SW480 (cell line): Measurements from ENCODE around the gene CNMD.
"Not testable (repeated sequence)": the region's sequence is repeated elsewhere in the genome, so short reads cannot be mapped to it uniquely, and the experiment has no call there.

ENCODE experiments used
- DNase-seq: peaks from one replicate; pipeline ENCODE4 v3.0.0-alpha.2; 2016; ENCODE audit warnings: low spot score

CNMD gene

DNA sequence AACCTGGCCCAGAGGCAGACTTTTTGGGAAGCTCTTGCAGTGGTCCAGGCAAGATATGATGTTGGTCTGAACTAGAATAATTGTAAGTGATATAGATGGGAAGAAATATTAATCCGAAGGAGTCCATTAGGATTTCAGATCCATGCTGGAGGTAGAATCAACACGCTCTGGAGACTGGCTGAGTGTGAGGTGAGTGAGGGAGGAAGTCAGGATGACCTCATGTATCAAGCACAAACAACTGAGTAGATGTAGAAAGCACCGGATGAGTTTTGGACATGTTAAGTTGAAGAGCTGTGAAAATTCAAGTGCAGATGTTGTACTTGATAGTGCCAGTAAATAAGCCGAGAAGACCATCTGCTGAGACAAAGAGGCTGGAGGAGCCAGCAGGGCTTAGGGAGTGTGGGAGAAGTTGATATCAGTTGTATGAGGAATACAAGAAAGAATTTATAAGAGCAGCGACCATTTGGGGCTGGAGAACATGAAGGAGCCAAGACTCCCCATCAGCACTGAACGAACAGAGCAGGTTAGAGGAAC lies 5.3 kb upstream of the CNMD start:
- no peak for DNase-seq

DNA sequence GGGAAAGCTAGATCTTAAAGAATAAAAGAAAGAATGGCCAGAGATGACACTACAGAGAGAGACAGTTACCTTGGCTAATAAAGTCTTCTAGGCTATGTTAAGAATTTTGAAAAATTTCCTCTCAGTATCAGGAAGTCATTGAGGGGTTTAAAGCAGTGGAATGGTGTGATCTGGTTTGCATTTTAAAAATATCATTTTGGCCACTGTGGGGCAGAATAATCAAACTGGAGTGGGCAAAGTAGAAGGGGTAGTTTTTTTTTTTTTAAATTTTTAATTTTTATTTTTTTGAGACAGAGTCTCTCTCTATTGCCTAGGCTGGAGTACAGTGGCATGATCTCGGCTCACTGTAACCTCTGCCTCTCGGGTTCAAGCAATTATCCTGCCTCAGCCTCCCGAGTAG lies 4.4 kb upstream of the CNMD start:
- no peak for DNase-seq

DNA sequence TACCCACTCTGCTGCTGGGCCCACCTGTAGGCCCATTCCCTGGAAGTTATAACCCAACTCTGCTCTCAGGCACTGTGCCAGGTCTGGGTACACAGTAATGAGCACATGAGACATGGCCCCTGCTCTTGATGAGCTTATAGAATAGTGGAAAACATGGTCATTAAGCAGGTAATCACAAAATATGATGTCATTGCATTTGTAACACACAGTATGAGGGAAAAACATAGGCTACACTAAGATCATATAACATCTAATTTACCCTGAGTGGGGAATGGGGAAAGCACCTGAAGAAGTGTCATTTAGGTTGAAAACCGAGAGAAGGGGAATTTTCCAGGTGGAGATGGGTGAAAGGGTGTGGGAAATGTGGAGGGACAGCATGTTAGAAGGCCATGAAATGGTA lies 3.9 kb upstream of the CNMD start:
- no peak for DNase-seq

DNA sequence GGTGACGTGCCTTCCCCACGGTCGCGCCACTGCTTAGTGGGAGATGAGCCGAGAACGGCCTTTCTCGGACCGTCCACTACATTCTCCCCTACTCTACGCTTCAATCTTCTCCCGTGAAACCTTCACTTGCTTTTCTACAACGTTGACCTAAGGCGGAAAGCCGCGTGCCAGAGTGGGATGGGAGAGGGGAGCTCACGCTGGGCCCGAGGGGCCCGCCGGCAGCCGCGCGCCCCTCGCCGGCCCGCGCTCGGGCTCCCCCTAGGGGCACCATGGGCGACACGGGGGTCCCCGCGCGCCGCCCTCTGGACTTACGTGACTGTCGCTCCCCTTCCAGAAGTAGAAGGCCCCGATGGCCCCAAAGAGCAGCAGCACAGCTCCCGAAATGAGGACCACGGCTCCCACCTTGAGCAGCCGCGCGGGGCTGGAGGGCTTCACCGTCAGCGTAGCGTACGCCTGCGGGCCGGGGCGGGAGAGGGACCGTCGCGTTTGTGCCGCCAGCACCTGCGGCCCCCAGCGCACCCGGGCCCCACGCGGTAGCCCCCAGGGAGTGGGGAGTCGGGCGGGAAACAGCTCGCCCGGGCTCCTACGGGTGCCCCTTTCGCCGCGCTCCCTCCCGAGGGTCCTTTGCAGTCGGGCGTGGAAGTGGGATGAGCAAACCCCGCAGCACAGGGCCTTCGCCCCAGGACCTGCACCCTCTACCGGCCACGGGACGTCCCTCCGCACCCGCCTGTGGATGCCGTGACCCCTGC lies 727 bp downstream of the CNMD start:
- DNase-seq = no peak

DNA sequence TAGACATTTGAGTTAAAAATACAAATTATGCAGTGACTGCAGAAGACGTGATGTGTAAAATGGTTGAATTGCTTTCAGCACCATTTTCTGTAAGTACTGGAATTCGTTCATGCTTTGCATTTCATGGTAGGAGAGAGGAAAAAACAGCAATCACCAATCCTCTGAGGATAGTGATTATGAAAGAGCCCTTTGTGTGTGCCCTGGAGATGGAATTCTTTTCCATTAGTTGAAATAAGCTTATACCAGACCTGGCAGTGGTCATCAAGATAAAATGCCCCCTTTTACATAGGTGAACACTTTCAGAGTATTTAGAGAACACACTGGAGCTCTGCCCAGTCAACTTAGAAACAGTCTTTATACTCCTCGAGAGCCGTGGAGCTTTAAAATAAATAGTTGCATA lies 1.7 kb downstream of the CNMD start:
- no peak for DNase-seq

DNA sequence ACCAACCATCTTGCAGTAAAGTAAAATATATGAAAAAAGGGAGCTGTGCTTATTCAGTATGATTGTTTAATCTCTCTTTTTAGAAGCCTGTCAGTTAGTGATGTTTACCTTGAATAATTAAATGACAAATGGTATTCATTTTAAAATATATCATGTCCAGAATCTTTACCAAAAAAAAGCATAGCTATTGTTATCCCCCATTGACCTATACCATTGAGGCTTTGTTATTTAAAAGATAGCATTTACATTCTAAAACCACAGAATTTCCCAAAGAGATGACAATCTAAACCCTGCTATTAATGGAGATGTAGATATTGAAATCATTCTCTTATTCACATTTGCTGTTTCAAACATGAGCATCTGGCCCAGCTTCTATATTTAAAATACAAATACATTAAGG lies 2.2 kb downstream of the CNMD start:
- DNase-seq = no peak

DNA sequence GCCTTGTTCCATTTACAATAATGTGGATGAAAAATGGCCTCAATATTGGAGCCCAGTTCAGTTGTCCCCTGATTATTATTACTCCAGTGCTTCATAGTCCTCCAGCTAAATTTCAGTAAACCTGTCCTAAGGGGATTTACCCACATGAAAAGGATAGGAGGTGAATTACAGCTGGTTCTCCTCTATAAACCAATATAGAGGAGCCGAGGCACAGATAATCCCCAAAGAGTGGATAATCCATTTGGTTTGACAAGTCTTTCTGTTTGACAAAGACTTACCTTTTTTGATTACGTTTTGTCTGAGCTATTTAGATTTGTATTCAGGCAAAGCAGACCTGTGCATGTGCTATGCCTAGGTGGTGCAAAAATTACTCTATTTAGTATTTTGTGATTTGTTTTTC lies 2.7 kb downstream of the CNMD start:
- no peak for DNase-seq

DNA sequence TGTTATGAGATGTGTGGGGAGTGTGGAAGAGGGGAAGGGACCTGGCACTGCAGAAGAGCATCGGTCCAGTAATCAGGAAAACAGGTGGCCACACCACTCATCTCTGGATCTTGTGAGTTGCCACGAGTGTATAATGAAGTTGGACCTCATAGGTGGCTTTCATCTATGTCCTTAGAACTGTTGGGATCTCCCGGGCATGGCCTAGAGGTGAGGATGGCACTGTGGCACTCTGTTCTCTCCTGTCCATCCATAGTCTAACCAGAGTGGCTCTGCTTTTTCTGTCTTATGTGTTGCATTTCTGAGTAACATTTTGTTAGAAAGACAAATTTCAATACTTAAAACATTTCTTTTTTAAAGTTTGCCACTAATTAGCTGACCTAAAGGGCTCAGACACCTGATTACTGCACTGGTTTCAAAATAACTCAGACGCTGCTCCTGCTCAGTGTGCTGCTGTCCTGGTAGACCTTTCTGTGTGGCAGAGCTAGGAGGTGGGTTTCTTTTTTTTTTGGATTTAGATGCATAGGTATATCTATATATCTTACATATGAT lies 5.5 kb downstream of the CNMD start:
- DNase-seq = no peak

DNA sequence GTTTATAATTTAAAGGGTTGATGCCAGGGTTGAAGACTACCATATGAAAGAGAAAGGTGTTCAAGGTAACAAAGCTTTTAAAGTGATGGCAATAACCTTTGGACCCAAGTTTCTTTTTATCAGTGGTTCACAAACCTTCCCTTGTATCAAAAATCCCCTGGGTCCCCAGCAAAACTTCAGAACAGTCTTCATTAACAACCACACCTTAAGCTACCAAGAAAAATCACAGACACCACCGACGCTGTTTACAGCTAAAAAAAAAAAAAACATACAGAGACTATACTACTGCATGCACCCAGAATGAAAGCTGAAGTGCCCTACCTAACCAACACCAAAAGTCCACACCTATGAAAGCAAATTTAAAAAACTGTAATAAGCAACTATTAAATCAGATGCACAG lies 13.4 kb downstream of the CNMD start:
- no peak for DNase-seq

DNA sequence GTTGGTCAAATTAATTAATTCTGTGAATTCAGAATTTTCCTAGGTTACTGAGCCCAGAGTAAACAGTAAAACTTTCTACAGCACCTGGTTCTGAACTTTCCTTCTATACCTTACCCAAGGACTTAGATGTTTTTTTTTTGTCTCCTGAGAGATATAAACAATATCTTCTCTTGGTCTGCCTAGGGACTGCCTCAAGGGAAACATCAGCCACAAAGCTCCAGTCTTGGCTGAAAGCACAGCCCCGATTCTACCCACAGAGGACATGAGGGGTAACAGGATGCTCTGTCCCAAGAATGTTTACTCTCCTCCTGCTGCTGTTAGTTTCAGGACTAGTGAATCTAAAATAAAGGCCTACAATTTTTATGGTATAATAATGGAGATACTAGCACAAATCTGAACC lies 14.3 kb downstream of the CNMD start:
- DNase-seq = no peak

DNA sequence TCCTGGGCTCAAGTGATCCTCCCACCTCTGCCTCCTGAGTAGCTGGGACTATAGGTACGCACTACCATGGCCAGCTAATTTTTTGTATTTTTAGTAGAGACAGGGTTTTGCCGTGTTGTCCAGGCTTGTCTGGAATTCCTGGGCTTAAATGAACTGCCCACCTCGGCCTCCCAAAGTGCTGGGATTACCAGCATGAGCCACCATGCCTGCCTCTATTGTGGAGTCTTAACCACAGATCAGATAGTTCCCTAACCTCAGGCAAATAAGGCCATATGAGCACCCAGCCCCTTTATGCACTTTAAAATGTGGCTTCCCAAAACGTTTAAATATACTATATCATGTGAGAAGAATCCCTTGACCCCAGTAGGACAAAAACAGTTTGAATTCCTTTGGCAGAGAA lies 16.4 kb downstream of the CNMD start:
- no peak for DNase-seq

DNA sequence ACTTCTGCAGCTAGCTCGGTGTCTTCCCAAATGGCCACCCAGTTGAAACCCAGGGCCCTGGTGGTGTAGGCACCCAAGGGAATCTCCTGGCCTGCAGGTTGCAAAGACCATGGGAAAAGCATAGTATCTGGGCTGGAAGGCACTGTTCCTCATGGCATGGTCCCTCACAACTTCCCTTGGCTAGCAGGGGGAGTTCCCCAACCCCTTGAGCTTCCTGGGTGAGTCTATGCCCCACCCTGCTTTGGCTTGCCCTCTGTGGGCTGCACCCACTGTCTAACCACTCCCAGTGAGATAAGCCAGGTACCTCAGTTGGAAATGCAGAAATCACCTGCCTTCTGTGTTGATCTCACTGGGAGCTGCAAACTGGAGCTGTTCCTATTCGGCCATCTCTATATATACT lies 18.3 kb downstream of the CNMD start:
- not testable (repeated sequence) for DNase-seq

DNA sequence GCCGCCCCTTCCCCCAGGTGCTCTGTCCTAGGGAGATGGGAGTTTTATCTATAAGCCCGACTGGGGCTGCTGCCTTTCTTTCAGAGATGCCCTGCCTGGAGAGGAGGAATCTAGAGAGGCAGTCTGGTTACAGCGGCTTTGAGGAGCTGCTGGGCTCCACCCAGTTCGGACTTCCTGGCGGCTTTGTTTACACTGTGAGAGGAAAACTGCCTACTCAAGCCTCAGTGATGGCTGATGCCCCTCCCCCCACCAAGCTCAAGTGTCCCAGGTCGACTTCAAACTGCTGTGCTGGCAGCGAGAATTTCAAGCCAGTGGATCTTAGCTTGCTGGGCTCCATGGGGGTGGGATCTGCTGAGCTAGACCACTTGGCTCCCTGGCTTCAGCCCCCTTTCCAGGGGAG lies 18.7 kb downstream of the CNMD start:
- not testable (repeated sequence) for DNase-seq

DNA sequence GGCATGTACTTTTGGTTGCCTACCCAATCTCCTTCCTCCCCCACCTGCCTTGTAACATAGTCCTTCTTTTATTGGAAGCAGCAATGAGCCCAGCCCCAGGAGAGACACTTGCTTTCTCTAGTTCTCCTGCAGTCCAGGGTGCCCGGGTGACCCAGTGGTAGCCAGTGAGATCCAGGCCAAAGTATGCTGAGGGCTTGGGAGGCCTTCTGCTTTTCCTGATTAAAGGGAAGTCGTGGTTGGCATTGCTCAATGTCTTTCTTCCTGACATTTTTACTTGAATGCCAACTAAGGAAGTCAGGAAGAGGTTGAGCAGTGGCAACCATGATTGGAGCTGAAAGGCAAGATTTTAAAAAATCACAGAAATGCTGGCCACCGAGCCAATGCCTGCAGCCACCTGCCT lies 25.7 kb downstream of the CNMD start:
- no peak for DNase-seq

DNA sequence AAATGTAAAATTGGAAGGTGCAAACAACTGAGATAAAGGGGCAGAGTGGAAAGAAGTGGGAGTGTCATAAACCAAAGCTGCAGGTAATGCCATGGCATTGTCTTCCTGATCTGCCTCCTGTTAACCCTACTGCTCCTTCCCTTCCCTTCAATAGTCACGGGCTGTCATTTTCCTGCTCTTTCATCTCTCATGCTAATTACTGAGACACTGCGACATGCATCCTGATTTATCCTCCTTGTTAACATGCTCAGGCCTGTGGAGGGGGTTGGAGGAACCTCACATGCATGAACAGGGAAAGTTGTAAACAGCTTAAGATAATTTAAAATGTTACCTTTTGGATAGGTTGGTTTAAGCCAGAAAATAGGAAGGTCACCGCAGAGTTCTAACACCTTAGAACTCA lies 27.2 kb downstream of the CNMD start:
- no peak for DNase-seq

DNA sequence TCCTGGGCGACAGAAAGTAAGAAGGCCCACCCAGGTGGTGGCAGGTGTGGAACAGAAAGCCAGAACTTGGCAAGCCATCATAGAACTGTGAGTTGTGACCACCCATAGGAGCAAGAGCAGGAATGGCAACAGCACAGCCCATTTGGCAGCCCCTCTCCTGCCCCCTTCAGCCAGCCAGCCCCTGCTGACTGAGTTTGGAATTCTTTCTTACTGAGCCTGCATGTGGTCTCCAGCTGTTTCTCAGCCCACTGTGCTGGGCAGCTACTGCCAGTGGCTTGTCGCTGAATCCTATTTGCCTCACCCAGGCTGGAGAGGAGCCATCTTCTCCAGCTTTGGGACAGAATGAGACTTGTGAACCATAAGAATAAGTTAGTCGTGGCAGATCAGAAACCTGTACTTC lies 28.3 kb downstream of the CNMD start:
- no peak for DNase-seq

DNA sequence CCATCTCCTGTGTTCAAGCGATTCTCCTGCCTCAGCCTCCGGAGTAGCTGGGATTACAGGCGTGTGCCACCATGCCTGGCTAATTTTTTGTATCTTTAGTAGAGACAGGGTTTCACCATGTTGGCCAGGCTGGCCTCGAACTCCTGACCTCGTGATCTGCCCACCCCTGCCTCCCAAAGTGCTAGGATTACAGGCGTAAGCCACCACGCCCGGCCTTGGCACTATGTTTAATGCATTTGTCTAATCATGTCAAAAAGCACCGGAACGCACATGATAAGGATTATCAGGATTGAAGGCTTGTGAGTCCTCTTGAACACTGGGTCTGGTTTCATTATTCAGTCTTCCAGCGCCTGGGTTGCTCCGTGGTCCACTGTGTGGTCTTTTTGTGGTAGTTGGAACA lies 31.4 kb downstream of the CNMD start:
- not testable (repeated sequence) for DNase-seq

DNA sequence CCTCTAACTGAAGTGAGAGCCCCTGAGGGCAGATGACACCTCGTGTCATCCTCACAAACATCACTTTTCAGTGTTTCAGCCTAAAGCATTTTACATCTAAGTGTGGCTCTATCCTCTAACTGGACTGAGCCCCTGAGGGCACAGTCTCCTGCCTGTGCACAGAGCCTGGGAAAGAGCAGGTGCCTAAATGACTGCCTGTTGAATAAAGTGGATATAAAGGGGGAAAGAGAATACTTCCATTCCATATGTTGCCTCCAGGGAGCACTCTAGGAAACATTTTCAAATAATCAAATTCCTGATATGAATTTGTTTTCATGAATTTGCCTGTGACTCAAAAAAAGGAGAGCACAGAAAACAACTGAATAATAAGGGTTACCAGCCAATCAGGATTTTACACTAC lies 32.2 kb downstream of the CNMD start:
- no peak for DNase-seq

DNA sequence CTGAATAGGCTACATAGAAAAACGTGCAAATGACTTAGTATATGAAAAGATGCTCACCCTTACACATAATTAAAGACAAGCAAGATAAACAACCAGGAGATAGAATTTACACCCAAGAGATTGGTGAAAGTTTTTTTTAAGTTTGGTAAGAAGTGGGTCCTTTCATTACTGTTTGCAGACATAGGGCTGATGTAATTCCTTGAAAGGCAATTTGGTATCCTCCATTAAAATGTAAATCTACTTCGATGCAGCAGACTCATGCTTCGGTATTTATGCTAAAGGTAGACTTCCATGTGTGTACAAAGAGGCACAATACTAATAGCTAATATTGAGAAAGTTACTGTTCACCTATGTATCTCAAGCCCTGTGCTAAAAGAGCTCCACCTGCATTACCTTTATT lies 33.5 kb downstream of the CNMD start:
- DNase-seq = peak; percentile 44

DNA sequence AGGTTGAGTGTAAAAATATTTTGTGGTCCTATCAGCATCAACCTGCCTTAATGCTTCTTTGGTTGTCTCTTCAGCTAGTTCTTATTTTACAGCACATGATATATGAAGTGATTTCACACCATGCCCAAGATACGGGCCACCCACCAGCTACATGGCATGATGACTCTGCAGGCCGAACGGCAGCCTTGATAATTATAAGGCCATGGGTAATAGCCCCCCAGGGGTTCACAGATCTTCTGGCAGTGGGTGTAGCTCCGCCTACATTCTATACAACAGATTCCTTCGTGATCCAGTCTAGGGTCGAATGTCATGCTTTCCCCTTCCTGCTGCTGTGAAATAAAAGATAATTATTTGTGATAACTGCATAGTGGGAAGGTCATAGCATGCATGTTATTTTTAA lies 36.1 kb downstream of the CNMD start:
- DNase-seq = no peak

DNA sequence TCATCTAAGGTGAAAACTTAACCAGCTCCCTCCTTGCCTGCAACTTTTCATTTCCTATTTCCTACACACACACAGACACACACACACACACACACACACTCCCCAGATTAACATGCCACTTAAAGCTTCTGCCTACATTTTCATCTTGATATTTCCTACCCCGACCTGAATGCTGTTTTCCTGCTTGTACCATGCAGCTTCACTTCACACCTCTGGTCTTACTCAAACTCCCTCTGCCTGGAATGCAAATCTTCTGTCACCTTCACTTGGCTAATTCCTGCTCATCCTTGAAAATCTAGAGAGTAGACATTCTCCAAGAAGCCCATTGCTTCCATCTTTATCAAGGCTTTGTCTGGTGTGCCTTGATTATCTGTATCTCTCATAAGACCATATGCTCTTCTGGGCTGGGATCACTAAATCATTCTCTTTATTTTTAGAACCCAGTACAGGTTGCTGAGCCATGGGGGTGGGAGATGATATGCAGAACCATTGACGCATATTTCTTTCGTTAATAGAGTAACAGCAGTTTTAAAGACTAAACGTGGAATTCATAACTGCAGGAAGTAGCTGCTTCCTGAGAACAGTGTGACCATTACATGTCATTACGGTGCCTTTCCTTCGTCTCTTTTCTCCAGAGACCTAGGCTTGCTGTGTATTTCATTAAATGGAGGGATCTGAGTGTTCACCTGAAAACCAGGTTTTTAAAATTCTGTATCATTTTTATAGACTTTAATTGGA lies 37.7 kb downstream of the CNMD start:
- no peak for DNase-seq

DNA sequence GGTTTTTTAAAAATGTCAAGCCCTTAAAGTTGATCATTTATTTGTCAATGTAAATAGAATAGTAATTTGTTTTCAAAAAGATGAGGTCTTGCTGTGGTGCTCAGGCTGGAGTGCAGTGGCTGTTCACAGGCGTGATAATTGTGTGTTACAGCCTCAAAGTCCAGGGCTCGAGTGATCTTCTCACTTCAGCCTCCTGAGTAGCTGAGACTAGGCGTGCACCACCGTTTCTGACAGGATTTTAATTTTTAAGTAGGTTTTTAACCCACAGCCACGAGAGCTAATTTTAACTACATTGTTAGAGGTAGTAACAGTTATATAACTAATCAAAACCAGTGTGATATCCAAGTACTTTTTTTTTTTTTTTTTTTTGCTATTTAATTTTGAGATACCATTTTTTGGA lies 43.1 kb downstream of the CNMD start:
- DNase-seq = no peak

DNA sequence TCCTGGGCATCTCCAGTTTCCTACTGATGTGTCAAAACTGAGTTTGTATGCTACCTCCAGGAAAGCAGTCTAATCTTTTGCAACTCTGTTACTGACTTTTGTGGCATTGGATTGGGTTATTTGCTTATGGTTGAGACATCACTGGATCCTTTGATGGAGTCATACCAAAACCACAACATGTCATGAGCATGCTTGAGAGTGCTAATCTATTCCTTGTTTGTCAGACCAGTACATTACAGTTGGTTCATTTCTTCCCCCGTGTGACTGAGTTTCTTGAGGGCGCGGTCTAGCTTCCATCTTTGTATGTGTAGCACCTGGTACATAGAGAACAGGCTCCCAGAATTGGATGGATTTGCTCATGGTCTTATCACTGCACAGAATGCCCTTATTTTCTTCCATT lies 43.8 kb downstream of the CNMD start:
- peak; percentile 9 for DNase-seq
